Measurements from ENCODE around the gene LRRN4. TPM values are rescaled to one million over a fixed set of nuclear protein-coding genes. Genes with fewer than 3 reads are reported as not detected.

LRRN4 gene
- polyA plus RNA-seq, 1 donor from 2014 or later = 0.26 TPM

GRCh38 chr20:6024768-6025167, 29.1 kb downstream of the LRRN4 start:
- Histone ChIP-seq H2AFZ (ENCODE audit: low read depth, low read length) (no peak overlapping the region), H3K4me3 (ENCODE audit: low read length) (no peak overlapping the region), H3K9ac (ENCODE audit: low read length) (no peak overlapping the region), H3K4me2 (ENCODE audit: low read length) (no peak overlapping the region), H4K20me1 (ENCODE audit: insufficient read depth) (no peaks in the 10 kb centered on the region), H3K9me3 (ENCODE audit: low read length) (peaks cover 8% of the 10 kb centered on the region), H3K27ac (ENCODE audit: low read length) (no peak overlapping the region), H3K27me3 (ENCODE audit: insufficient read depth, low read depth, low read length) (no peaks in the 10 kb centered on the region), H3F3A (ENCODE audit: insufficient read depth, low read length, poor library complexity, severe bottlenecking) (no peaks in the 10 kb centered on the region), H3K36me3 (ENCODE audit: insufficient read depth, low read length) (peaks cover 8% of the 10 kb centered on the region), H3K9me2 (ENCODE audit: insufficient read depth, low read length) (no peaks in the 10 kb centered on the region), H3K79me2 (replicated peaks; ENCODE audit: insufficient read depth, low read length) (no peaks in the 10 kb centered on the region)
- TF ChIP-seq SMC3 (conservative IDR thresholded peaks at IDR 0.05; ENCODE audit: poor library complexity) = no peak
- no peak for TF ChIP-seq MXI1 (conservative IDR thresholded peaks at IDR 0.05; ENCODE audit: poor library complexity, severe bottlenecking)
- no peak for TF ChIP-seq CTCF (IDR thresholded peaks at IDR 0.05; ENCODE audit: poor library complexity, severe bottlenecking)
- TF ChIP-seq RAD21 (conservative IDR thresholded peaks at IDR 0.05) = no peak
- TF ChIP-seq TAF1 (IDR thresholded peaks at IDR 0.05; ENCODE audit: low read depth) = no peak
- no peak for TF ChIP-seq EZH2 (IDR thresholded peaks at IDR 0.05; ENCODE audit: borderline replicate concordance, insufficient read depth, low read length, poor library complexity, severe bottlenecking)
- TF ChIP-seq POLR2AphosphoS5 (IDR thresholded peaks at IDR 0.05) = no peak
- TF ChIP-seq REST (IDR thresholded peaks at IDR 0.05; ENCODE audit: borderline replicate concordance) = no peak

GRCh38 chr20:6017880-6018279, 36.0 kb downstream of the LRRN4 start:
- no peaks in the 10 kb centered on the region for H3K27me3 ChIP-seq (ENCODE audit: insufficient read depth, low read depth, low read length)
- no peaks in the 10 kb centered on the region for H3F3A ChIP-seq (ENCODE audit: insufficient read depth, low read length, poor library complexity, severe bottlenecking)
- no peak overlapping the region for H3K4me2 ChIP-seq (ENCODE audit: low read length)
- TF ChIP-seq TAF1 (IDR thresholded peaks at IDR 0.05; ENCODE audit: low read depth) (no peak), RAD21 (conservative IDR thresholded peaks at IDR 0.05) (no peak)
- H3K4me3 ChIP-seq (ENCODE audit: low read length) = no peak overlapping the region
- no peaks in the 10 kb centered on the region for H3K9me3 ChIP-seq (ENCODE audit: low read length)
- no peaks in the 10 kb centered on the region for H3K79me2 ChIP-seq (replicated peaks; ENCODE audit: insufficient read depth, low read length)
- H3K27ac ChIP-seq (ENCODE audit: low read length) = no peak overlapping the region
- H3K9me2 ChIP-seq (ENCODE audit: insufficient read depth, low read length) = no peaks in the 10 kb centered on the region
- H2AFZ ChIP-seq (ENCODE audit: low read depth, low read length) = no peak overlapping the region
- peaks cover 4% of the 10 kb centered on the region for H3K36me3 ChIP-seq (ENCODE audit: insufficient read depth, low read length)
- no peak overlapping the region for H3K9ac ChIP-seq (ENCODE audit: low read length)
- H4K20me1 ChIP-seq (ENCODE audit: insufficient read depth) = no peaks in the 10 kb centered on the region

GRCh38 chr20:6017467-6017866, 36.4 kb downstream of the LRRN4 start:
- Histone ChIP-seq H3K9me3 (ENCODE audit: low read length) (no peaks in the 10 kb centered on the region), H3K9me2 (ENCODE audit: insufficient read depth, low read length) (no peaks in the 10 kb centered on the region), H3K36me3 (ENCODE audit: insufficient read depth, low read length) (peaks cover 4% of the 10 kb centered on the region), H3F3A (ENCODE audit: insufficient read depth, low read length, poor library complexity, severe bottlenecking) (no peaks in the 10 kb centered on the region), H3K27ac (ENCODE audit: low read length) (no peak overlapping the region), H3K4me2 (ENCODE audit: low read length) (no peak overlapping the region), H3K9ac (ENCODE audit: low read length) (no peak overlapping the region), H2AFZ (ENCODE audit: low read depth, low read length) (no peak overlapping the region), H3K27me3 (ENCODE audit: insufficient read depth, low read depth, low read length) (no peaks in the 10 kb centered on the region), H4K20me1 (ENCODE audit: insufficient read depth) (no peaks in the 10 kb centered on the region), H3K79me2 (replicated peaks; ENCODE audit: insufficient read depth, low read length) (no peaks in the 10 kb centered on the region), H3K4me3 (ENCODE audit: low read length) (no peak overlapping the region)
- TF ChIP-seq EP300 (conservative IDR thresholded peaks at IDR 0.05; ENCODE audit: poor library complexity, severe bottlenecking) (no peak), REST (IDR thresholded peaks at IDR 0.05; ENCODE audit: borderline replicate concordance) (no peak), MXI1 (conservative IDR thresholded peaks at IDR 0.05; ENCODE audit: poor library complexity, severe bottlenecking) (no peak), TAF1 (IDR thresholded peaks at IDR 0.05; ENCODE audit: low read depth) (no peak)

All from neural cell (in vitro differentiated cells).